Measurements from ENCODE around the gene CELA2A.

DNA sequence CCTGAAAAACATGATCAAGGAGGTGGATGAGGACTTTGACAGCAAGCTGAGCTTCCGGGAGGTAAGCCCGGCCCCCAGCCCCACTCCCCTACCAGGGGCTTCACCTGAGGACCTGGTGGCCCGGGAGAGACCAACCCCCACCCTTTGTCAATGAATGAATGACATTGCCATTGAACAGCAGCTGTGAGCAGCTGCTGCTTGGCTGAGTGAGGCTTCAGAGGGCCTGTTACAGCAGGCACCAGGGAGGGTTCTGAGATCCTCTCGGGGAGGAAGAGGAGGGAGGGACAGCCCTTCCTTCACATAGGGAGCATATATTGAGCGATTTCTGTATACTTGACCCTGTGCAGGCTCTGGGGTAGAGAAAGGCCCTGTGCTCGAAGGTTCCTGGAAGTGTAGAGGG is 30.6 kb upstream of the CELA2A start:
- TF ChIP-seq, protein P1, sequence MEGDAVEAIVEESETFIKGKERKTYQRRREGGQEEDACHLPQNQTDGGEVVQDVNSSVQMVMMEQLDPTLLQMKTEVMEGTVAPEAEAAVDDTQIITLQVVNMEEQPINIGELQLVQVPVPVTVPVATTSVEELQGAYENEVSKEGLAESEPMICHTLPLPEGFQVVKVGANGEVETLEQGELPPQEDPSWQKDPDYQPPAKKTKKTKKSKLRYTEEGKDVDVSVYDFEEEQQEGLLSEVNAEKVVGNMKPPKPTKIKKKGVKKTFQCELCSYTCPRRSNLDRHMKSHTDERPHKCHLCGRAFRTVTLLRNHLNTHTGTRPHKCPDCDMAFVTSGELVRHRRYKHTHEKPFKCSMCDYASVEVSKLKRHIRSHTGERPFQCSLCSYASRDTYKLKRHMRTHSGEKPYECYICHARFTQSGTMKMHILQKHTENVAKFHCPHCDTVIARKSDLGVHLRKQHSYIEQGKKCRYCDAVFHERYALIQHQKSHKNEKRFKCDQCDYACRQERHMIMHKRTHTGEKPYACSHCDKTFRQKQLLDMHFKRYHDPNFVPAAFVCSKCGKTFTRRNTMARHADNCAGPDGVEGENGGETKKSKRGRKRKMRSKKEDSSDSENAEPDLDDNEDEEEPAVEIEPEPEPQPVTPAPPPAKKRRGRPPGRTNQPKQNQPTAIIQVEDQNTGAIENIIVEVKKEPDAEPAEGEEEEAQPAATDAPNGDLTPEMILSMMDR (IDR thresholded peaks at IDR 0.05 in 4 of 5, conservative IDR thresholded peaks at IDR 0.05 in 1 of 5): no peak
- TF ChIP-seq POLR2A (IDR thresholded peaks at IDR 0.05): no peak

Data from gastrocnemius medialis (tissue), 4 donors.